GM10248 (cell line): ENCODE data around the gene ENO3.

ENCODE experiments used
- CTCF ChIA-PET: fragments of 300-600 bp; sonication (Branson Sonifier 250); formaldehyde crosslinking; extraction: SDS; loops from one replicate; lab custom pipeline; 2021; ENCODE audit warnings: antibody characterized with exemption; lab: Yijun Ruan, JAX
- POLR2A ChIA-PET: fragments of 350-650 bp; sonication (Branson Sonifier 250); formaldehyde crosslinking; extraction: SDS; loops from one replicate; lab custom pipeline; 2020; ENCODE audit warnings: antibody characterized with exemption; lab: Yijun Ruan, JAX
- DNase-seq: peaks from one replicate; pipeline ENCODE4 v3.0.0; 2012; ENCODE audit errors: extremely low spot score
- CTCF ChIP-seq: IDR thresholded peaks from 2 replicates; pipeline ENCODE4 v1.5.1; 2012; ENCODE audit warnings: mild to moderate bottlenecking, low read depth; ENCODE audit errors: extremely low read depth, missing control alignments, control extremely low read depth

The ENO3 gene

DNA sequence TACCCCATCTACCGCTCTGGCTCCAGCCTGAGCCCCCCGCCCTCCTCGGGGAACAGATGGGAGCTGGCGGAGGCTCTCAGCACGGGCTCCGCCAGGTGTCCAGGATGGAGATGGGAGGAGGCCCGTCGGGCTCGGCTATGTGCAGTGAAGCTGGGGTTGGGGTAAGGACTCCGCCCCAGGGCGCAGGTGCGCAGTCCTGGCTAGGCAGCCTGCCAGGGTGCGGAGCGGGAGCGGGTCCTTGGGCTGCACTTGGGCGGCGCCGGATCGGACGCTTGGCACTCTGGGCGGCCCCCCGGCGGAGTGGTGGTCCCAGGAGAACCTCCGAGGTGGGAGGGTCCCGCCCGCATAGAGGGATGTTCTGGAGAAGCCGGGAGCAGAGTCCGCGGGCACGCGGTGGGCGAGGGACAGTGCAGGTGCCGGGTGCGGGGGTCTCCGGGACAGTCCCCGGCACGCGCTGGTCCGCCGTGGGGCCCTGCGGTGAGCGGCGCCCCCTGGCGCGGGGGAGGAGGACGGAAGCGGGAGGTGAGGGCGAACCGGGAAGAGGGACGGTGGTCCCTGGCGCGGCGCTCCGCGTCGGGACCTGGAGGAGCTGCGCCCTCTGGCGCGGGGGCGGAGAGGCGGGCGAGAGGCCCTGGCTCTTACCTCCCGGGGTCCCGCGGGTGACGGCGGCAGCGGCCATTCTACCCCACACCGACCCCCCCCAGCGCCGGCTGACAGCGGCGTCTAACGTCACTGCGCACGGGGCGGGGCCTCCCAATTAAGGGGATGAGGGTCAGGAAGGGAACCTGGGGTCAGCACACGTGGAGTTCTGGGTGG lies 36.2 kb downstream of the ENO3 start, which contains the start of gene CAMTA2:
CAMTA2 (minus strand) TSS at position 725 of the 816 bp plus-strand sequence. CDS start 1,453 bp downstream, outside the sequence.
- TF ChIP-seq CTCF = peak; percentile 80
- DNase-seq = peak; percentile 90
- POLR2A ChIA-PET = interaction anchor here (0.9 kb wide), 1 partner anchor 11 kb away, joined by 3 read pairs; the partner anchor contains the start of genes INCA1 and KIF1C
- CTCF ChIA-PET = interaction anchor here (0.6 to 3.0 kb wide), 17 partner anchors 10 to 78 kb away, joined by 3 to 17 read pairs (median 4); partner anchors contain the start of genes ENO3, INCA1, KIF1C and SPAG7

GRCh38 chr17:4987767-4988567 lies 37.0 kb downstream of the ENO3 start:
- ChIA-PET CTCF (interaction anchor here (0.6 to 4.6 kb wide), 16 partner anchors 8 to 79 kb away, joined by 3 to 22 read pairs (median 6); partner anchors contain the start of genes ENO3, INCA1, KIF1C and SPAG7), POLR2A (interaction anchor here (0.6 to 0.9 kb wide), 2 partner anchors 10 to 12 kb away, joined by 3 read pairs; partner anchors contain the start of genes INCA1 and KIF1C)
- DNase-seq = no peak
- no peak for TF ChIP-seq CTCF

- CTCF ChIA-PET = interaction anchor here (1.4 kb wide), 1 partner anchor 23 kb away, joined by 3 read pairs; no protein-coding TSS in a partner anchor
Measured at GRCh38 chr17:4994081-4994595, 43.2 kb downstream of the ENO3 start.

DNA sequence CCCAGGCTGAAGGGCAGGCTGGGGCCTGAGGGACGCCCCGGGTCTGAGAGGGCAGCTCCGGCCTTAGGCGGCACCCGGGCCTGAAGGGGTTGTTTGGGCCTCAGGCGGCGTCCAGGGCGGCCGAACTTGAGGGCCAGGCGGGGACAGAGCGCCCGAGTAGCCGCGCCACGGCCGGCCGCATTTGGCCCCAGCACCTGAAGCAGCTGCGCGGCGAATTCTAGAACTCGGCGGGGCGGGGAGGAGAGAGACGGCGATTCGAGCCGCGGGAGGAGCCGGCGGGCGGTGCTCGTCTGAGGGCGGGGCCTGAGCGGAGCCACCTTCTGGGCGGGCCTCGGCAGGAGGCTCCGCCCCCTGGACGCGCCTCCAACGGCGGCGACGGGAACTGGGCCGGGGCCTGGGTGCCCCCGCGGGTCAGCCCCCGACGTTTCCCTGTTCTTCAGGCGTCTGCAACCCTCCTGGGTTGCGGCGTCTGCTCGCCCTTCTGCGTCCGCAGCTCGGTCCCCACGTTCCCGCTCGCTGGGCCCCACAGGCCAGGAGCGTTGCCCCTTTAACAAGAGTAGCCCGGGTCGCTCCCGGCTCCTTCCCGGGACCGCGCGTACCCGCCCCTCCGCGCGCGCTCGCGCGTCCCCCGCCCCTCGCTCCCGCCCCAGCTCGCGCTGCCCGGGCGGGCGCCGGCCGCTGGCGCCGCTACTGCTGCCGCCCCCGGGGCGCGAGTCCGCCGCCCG lies 46.5 kb downstream of the ENO3 start, which contains the start of the genes INCA1 and KIF1C:
INCA1 (minus strand) TSS at position 221 of the 725 bp plus-strand sequence. CDS start 3,085 bp downstream, outside the sequence.
KIF1C (plus strand) TSS at position 649 of the 725 bp plus-strand sequence. CDS start 2,297 bp downstream, outside the sequence.
- no peak for TF ChIP-seq CTCF
- ChIA-PET POLR2A (interaction anchor here (0.6 to 1.1 kb wide), 3 partner anchors 10 to 52 kb away, joined by 3 read pairs; partner anchors contain the start of genes CAMTA2 and SPAG7), CTCF (interaction anchor here (0.9 to 2.6 kb wide), 7 partner anchors 9 to 51 kb away, joined by 3 to 17 read pairs (median 3); partner anchors contain the start of gene CAMTA2)
- peak; percentile 99 for DNase-seq

More at GRCh38 chr17:4994081-4994595, 43.2 kb downstream of the ENO3 start:
- POLR2A ChIA-PET = no interaction called here
- DNase-seq = no peak
- TF ChIP-seq CTCF = no peak

DNA sequence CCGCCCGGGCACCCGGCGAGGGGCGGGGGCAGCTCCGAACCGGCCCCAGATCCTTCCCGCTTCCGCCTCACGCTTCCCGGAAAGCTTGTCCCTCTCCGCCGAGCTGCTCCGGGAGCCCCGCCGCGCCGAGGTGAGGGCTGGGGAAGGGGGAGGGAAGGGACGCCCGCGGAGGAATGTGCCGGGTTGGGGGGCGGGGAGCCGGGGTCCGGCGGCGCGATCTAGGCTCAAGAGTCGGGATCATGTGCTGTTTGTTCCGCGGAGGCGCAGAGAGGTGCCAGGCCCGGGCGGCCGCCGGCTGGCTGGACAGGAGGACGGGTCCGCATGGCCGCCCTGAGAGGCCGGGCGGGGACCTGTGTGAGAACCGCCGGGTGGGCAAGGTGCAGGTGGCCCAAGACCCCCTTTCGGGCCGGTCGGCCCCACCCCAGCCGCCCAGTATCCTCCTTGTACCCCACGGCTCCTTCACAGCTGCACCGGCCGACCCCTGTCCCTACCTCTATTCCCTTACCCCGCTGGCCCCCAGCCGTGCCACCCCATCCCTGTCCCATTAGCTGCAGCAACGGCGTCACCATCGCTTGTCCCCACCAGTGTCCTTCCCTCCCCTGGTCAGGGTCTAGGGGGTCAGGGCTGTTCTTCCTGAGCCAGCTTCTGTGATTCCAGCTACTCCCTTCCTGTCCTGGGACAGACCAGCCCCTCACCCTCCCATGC lies 47.3 kb downstream of the ENO3 start:
- CTCF ChIA-PET = interaction anchor here (0.8 to 2.6 kb wide), 8 partner anchors 10 to 52 kb away, joined by 3 to 17 read pairs (median 3); partner anchors contain the start of gene CAMTA2
- TF ChIP-seq CTCF = no peak
- peak; percentile 35 for DNase-seq
- POLR2A ChIA-PET = interaction anchor here (1.1 kb wide), 1 partner anchor 11 kb away, joined by 3 read pairs; the partner anchor contains the start of gene CAMTA2
